GM19452 (cell line): Measurements from ENCODE around the gene MNS1.
"Not testable (repeated sequence)": the region's sequence is repeated elsewhere in the genome, so short reads cannot be mapped to it uniquely, and the experiment has no call there.

Source experiments
- ATAC-seq: cut with Tn5 transposase; IDR thresholded peaks from one replicate; pipeline ENCODE4 v1.9.1; 2021; ENCODE audit not compliant: unreplicated experiment

Gene MNS1

DNA sequence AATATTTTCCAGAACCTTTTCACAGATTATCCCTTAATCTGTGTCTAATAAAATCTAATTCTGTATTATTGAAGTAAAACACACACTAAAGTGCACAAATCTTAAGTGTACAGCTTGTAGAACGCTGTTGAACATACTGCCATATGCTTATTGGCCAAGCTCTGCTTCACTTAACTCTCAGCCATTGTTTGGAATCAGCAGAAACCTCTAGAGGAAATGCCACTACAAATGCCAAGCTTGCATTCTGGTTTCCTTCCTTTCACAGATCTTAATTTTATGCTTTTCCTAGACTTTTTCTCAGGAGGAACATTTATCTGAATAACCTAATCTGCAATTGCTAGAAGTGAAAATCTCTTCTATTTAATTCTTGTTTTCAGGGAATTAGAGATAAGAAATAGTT is 10.1 kb downstream of the MNS1 start:
- no peak for ATAC-seq

GRCh38 chr15:56445746-56446145 is 19.2 kb downstream of the MNS1 start:
- no peak for ATAC-seq

DNA sequence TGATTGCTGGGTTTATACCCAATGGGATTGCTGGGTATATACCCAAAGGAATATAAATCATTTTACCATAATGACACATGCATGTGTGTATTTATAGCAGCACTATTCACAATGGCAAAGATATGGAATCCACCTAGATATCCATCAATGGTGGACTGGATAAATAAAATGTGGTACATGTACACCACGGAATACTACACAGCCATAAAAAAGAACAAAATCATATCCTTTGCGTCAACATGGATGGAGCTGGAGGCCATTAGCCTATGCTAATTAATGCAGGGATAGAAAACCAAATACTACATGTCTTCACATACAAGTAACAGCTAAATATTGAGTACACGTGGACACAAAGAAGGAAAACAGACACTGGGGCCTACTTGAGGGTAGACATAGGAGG is 22.6 kb downstream of the MNS1 start:
- ATAC-seq = no peak

GRCh38 chr15:56440214-56440770 is 24.6 kb downstream of the MNS1 start:
- no peak for ATAC-seq

- no peak for ATAC-seq
Measured at GRCh38 chr15:56432304-56432703, 32.6 kb downstream of the MNS1 start.

- ATAC-seq = no peak
Measured at GRCh38 chr15:56428821-56429458, 36.0 kb downstream of the MNS1 start.

GRCh38 chr15:56425976-56426375 is 39.0 kb downstream of the MNS1 start:
- no peak for ATAC-seq

DNA sequence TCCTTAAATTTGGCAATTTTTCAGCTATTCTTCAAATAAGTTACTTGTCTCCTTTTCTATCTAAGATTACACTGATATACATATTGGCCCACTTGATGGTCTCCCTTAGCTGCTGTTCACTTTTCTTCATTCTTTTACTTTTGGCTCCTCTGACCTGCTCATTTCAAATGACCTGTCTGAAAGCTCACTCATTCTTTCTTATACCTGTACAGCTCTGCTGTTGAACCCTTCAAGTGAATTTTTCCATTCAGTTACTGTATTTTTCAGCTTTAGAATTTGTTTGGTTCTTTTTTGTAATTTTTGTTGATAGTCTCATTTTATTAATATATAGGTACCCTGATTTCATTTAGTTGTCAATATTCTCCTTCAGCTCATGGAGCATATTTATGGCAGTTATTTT is 39.7 kb downstream of the MNS1 start:
- no peak for ATAC-seq

DNA sequence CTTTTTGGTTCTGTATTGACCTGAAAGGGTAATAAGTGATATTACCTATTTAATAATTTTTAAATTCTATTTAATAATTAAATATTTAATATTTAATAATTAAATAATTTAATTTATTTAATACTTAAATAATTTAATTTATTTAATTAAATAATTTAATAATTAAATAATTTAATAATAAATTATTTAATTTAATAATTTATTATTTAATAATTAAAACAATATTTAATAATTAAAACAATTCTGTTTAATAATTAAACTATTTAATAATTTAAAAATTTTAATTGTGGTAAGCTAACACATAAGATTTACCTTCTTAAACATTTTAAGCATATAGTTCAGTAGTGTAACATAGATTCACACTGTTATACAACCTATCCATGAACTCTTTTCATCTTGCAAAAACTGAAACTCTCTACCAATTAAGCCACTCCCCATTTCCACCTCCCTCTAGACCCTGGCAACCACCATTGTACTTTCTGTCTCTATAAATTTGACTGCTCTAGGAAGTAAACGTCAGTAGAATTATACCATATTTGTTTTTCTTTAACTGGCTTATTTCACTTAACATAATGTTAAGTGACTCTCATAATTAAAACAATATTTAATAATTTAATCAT is 51.7 kb downstream of the MNS1 start:
- not testable (repeated sequence) for ATAC-seq

DNA sequence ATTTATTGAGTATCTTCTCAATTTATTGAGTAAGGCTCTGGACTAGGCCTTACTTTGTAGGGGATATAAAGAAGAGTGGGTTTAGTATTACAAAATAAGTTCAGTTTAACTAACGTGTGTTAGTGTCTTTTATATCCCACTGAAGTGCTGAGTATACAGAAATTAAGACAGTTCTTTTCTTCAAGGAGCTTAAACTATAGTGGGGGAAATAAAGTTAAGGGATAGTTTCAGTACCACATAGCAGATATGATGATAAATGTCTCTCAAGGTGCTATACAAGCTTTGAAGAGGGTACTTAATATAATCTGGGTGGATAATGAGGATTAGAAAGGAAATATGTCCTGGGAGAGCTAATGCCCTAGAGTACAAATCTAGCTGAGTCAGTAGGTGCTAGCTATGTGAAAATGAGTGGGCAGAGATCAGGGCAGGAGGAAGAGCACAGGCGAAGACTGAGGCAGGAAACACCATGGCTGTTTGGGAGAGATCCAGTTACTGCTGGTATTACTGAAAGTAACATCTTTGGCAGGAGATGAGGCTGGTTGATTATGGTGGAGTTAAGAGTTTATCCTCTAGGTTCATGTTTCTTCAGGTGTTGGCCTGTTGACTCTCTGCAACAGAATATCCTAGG is 53.7 kb downstream of the MNS1 start:
- no peak for ATAC-seq

DNA sequence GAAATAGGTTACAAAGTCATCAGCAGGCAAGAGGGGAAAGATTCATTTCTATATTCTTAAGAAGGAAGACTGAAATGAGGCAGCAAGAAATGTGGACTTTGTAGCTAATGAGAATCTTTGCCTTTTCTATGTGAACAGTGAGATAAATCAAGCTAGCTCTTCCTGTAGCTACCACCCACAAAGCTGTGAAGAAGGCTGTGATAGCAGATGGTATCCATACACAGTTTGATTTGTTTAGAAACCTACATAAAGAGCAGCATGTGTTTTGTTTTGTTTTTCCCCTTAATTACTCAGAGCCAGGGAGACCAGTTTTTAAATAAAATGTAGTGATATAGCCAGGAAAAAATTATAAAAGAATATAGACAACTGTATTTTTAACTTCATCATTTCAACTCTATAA is 54.2 kb downstream of the MNS1 start:
- ATAC-seq = no peak

- ATAC-seq = not testable (repeated sequence)
Measured at GRCh38 chr15:56399209-56399608, 65.7 kb downstream of the MNS1 start.

GRCh38 chr15:56397325-56397724 is 67.6 kb downstream of the MNS1 start:
- not testable (repeated sequence) for ATAC-seq

- ATAC-seq = no peak
Measured at GRCh38 chr15:56394909-56395308, 70.0 kb downstream of the MNS1 start.

DNA sequence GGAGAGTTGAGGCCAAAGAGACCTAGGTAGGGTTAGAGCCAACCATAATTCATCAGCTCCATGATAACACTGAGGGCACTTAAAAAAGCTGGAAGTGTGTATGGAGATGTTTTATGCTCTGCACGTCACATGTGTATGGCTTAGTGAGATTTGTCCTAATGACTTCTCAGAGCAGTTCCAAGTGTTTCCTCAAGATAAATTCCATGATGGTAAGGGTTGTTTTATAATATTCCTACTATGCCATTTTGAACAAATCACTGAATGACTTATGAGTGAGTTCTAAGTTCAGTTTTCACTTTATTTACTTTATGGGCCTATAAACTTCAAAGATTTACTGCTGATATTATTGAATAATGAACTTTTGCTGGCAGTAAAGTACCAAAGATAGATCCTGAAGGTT is 71.7 kb downstream of the MNS1 start:
- ATAC-seq = no peak

GRCh38 chr15:56390739-56391267 is 74.1 kb downstream of the MNS1 start:
- no peak for ATAC-seq

DNA sequence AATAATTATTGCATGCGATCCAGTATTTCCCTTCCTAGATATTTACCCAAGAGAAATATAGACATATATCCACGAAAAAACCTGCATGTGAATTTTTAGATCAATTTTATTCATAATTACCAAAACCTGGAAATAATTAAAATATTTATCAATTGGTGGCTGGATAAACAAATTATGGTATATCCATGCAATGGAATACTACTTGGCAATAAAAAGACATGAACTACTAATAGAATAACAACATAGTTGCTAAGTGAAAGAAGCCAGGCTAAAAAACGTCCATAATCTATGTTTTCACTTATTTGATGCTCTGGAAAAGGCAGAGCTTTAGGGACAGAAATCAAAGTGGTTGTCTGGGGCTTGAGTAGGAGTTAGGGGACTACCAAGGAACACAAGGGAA is 79.0 kb downstream of the MNS1 start:
- no peak for ATAC-seq

DNA sequence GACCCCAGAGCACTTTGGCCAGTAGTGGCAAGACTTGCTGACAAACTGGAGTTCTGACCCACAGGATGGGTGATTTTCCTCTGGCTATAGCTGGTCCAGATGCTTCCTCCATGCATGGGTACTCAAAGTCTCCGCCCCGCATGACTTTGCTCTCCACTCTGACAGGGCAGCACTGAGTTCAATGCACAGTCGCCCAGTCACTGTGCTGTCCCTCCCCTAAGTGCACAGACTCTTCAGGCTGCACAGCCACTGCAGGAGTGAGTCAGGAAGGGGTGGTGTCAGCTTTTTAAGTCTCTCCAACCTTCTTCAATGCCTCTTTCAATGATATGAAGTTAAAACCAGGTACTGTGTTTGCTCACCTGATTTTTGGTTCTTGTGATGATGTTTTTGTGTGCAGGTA is 81.9 kb downstream of the MNS1 start:
- ATAC-seq = no peak
